ENCODE measurements around the gene EMP1.

The EMP1 gene

DNA sequence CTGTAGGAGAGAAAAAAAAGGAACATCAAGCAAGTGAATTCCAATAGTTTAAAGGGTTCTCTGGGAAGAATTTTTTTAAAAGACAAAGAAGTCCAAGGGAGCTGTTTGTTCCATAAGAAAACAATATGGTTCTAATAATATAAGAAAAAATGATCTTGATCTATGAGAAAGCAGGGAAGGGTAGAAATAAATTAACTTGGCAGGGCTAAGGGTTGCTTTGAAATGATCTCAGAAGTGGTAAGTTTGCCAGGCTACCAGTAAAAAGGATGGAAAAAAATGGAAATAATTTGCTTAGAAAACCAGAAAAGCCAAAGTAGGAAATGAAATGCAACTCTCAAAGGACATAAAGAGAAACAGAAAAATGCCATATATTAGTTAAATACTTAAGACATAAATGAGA is 41.7 kb upstream of the EMP1 start:
- TF ChIP-seq, protein P1, sequence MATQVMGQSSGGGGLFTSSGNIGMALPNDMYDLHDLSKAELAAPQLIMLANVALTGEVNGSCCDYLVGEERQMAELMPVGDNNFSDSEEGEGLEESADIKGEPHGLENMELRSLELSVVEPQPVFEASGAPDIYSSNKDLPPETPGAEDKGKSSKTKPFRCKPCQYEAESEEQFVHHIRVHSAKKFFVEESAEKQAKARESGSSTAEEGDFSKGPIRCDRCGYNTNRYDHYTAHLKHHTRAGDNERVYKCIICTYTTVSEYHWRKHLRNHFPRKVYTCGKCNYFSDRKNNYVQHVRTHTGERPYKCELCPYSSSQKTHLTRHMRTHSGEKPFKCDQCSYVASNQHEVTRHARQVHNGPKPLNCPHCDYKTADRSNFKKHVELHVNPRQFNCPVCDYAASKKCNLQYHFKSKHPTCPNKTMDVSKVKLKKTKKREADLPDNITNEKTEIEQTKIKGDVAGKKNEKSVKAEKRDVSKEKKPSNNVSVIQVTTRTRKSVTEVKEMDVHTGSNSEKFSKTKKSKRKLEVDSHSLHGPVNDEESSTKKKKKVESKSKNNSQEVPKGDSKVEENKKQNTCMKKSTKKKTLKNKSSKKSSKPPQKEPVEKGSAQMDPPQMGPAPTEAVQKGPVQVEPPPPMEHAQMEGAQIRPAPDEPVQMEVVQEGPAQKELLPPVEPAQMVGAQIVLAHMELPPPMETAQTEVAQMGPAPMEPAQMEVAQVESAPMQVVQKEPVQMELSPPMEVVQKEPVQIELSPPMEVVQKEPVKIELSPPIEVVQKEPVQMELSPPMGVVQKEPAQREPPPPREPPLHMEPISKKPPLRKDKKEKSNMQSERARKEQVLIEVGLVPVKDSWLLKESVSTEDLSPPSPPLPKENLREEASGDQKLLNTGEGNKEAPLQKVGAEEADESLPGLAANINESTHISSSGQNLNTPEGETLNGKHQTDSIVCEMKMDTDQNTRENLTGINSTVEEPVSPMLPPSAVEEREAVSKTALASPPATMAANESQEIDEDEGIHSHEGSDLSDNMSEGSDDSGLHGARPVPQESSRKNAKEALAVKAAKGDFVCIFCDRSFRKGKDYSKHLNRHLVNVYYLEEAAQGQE (IDR thresholded peaks at IDR 0.05; ENCODE audit: low read depth), result no peak
- TF ChIP-seq RAD21 (IDR thresholded peaks at IDR 0.05; ENCODE audit: low read depth), result no peak
- TF ChIP-seq EP300 (IDR thresholded peaks at IDR 0.05; ENCODE audit: borderline replicate concordance), result no peak
- TF ChIP-seq, protein P2, sequence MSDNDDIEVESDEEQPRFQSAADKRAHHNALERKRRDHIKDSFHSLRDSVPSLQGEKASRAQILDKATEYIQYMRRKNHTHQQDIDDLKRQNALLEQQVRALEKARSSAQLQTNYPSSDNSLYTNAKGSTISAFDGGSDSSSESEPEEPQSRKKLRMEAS (IDR thresholded peaks at IDR 0.05), result no peak
- TF ChIP-seq, protein P3, sequence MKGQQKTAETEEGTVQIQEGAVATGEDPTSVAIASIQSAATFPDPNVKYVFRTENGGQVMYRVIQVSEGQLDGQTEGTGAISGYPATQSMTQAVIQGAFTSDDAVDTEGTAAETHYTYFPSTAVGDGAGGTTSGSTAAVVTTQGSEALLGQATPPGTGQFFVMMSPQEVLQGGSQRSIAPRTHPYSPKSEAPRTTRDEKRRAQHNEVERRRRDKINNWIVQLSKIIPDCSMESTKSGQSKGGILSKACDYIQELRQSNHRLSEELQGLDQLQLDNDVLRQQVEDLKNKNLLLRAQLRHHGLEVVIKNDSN (IDR thresholded peaks at IDR 0.05), result no peak
- no peak for TF ChIP-seq FOXM1 (IDR thresholded peaks at IDR 0.05; ENCODE audit: borderline replicate concordance, low read depth)
- TF ChIP-seq EGR1 (IDR thresholded peaks at IDR 0.05), result no peak
- TF ChIP-seq ZBTB7A (IDR thresholded peaks at IDR 0.05; ENCODE audit: low read depth), result no peak
- TF ChIP-seq CREB1 (IDR thresholded peaks at IDR 0.05; ENCODE audit: low read depth), result no peak
- no peak for TF ChIP-seq TEAD4 (IDR thresholded peaks at IDR 0.05)
- no peak for TF ChIP-seq TAF1 (IDR thresholded peaks at IDR 0.05; ENCODE audit: low read depth)
- TF ChIP-seq TCF12 (IDR thresholded peaks at IDR 0.05; ENCODE audit: low read depth), result no peak
- TF ChIP-seq NFIC (IDR thresholded peaks at IDR 0.05), result no peak
- TF ChIP-seq YY1 (IDR thresholded peaks at IDR 0.05; ENCODE audit: low read depth), result no peak

DNA sequence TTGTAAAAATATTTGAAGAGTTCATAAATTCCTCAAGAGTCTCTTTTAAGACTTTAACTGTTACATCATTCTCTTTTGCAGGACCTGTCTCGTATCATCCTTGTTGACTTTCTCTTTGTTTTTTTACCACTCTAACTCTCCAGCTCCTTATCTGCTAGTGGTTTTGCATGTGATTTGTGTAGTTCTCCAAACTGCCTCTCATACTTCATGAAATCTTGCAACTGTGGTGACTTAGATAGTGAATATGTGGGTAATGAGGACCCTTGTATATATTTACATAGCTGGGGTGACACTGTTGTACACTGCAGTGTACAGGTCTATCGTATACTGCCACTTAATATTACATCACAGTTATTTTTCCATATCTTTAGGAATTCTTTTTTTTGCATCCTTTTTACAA is 40.2 kb upstream of the EMP1 start:
- TF ChIP-seq CREB1 (IDR thresholded peaks at IDR 0.05; ENCODE audit: low read depth) (no peak), YY1 (IDR thresholded peaks at IDR 0.05; ENCODE audit: low read depth) (no peak), RAD21 (IDR thresholded peaks at IDR 0.05; ENCODE audit: low read depth) (no peak), EP300 (IDR thresholded peaks at IDR 0.05; ENCODE audit: borderline replicate concordance) (no peak), NFIC (IDR thresholded peaks at IDR 0.05) (no peak)

DNA sequence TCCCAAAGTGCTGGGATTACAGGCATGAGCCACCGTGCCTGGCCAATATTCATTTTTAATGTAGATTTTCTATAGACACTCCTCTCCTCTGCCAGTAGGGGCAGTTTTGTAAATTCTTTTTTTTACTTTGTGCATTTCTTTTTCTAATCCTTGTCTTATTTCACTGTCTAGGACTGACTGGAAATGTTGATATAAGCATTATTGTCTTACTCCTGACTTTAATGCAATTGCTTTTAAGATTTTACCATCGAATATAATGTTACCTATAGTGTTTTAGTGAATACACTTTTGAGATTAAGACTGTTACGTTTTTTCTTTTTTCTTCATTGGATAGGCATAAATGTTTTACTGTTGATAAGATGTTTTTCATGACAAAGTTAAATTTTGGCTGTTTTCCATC is 35.4 kb upstream of the EMP1 start:
- no peak for TF ChIP-seq EGR1 (IDR thresholded peaks at IDR 0.05)
- TF ChIP-seq NFIC (IDR thresholded peaks at IDR 0.05), result no peak
- TF ChIP-seq TAF1 (IDR thresholded peaks at IDR 0.05; ENCODE audit: low read depth), result no peak
- TF ChIP-seq ZBTB7A (IDR thresholded peaks at IDR 0.05; ENCODE audit: low read depth), result no peak
- TF ChIP-seq FOXM1 (IDR thresholded peaks at IDR 0.05; ENCODE audit: borderline replicate concordance, low read depth), result no peak
- TF ChIP-seq TCF12 (IDR thresholded peaks at IDR 0.05; ENCODE audit: low read depth), result no peak
- 0 out of 2 replicates have a peak, but pooled peaks have one; percentile 27 for TF ChIP-seq RAD21 (IDR thresholded peaks at IDR 0.05; ENCODE audit: low read depth)
- TF ChIP-seq, protein P3 (IDR thresholded peaks at IDR 0.05), result no peak

DNA sequence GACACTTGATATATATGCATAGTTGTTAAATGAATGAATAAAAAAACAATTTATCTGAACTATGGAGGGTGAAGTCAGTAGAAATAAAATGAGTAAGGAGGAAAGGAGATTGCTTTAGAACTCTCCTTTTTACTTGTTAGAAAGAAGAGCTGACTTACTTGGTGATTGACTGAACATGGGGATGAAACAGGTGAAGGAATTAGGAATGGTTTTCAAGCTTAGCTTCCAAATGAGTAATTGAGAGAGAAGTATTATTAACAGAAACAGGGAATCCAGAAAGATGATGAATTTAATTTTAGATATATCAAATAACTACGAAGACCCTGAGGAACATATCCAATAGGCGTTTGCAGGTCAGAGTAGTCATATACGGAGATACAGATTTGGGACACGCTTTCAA is 33.6 kb upstream of the EMP1 start:
- TF ChIP-seq, protein P2 (IDR thresholded peaks at IDR 0.05), result no peak
- TF ChIP-seq EGR1 (IDR thresholded peaks at IDR 0.05) (no peak), CREB1 (IDR thresholded peaks at IDR 0.05; ENCODE audit: low read depth) (no peak), TEAD4 (IDR thresholded peaks at IDR 0.05) (no peak), ZBTB7A (IDR thresholded peaks at IDR 0.05; ENCODE audit: low read depth) (no peak), TAF1 (IDR thresholded peaks at IDR 0.05; ENCODE audit: low read depth) (no peak), RAD21 (IDR thresholded peaks at IDR 0.05; ENCODE audit: low read depth) (no peak), CEBPB (IDR thresholded peaks at IDR 0.05) (no peak), NFIC (IDR thresholded peaks at IDR 0.05) (no peak), TCF12 (IDR thresholded peaks at IDR 0.05; ENCODE audit: low read depth) (no peak), EP300 (IDR thresholded peaks at IDR 0.05; ENCODE audit: borderline replicate concordance) (no peak), YY1 (IDR thresholded peaks at IDR 0.05; ENCODE audit: low read depth) (no peak), FOXM1 (IDR thresholded peaks at IDR 0.05; ENCODE audit: borderline replicate concordance, low read depth) (no peak)
- TF ChIP-seq, protein P1 (IDR thresholded peaks at IDR 0.05; ENCODE audit: low read depth), result no peak
- TF ChIP-seq, protein P3 (IDR thresholded peaks at IDR 0.05), result no peak

DNA sequence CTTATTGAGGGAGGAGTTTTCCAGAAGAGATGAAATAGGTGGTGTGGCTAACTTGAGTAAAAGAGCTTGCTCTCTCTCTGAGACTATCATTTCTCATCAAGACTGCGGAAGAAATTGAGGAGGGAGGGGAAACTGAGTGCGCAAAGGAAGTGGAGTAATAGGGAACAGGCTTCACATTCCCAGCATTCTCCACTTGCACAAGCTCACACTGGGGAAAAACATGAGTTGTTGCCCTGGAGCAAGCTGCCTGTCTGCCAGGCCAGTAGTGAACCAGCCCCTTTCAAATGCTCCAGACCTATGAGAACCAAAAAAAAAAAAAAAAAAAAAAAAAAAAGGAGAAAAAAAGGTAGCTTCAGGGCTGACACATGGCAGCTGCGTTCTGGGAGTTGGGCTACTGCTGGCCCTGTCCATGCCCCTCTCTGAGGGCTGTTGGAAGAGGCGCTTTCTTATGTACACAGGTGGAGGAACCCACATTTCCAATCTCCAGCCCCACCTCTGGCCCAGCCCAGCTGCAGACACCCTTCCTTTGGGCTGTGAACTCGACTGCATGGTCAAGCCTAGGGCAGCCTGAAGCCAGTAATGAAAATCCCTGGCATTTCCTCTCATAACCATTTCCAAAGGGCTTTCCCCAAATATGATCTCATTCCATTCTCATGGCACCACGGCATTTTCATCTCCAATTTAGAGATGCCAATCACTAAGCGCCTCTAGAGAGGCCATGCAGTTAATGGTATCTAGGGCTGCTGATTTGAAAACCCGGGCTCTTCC is 32.5 kb upstream of the EMP1 start:
- TF ChIP-seq EGR1 (IDR thresholded peaks at IDR 0.05) (no peak), TAF1 (IDR thresholded peaks at IDR 0.05; ENCODE audit: low read depth) (no peak), ZBTB7A (IDR thresholded peaks at IDR 0.05; ENCODE audit: low read depth) (no peak), CREB1 (IDR thresholded peaks at IDR 0.05; ENCODE audit: low read depth) (no peak), FOXM1 (IDR thresholded peaks at IDR 0.05; ENCODE audit: borderline replicate concordance, low read depth) (no peak), TCF12 (IDR thresholded peaks at IDR 0.05; ENCODE audit: low read depth) (no peak), YY1 (IDR thresholded peaks at IDR 0.05; ENCODE audit: low read depth) (no peak), TEAD4 (IDR thresholded peaks at IDR 0.05) (no peak), NFIC (IDR thresholded peaks at IDR 0.05) (no peak), EP300 (IDR thresholded peaks at IDR 0.05; ENCODE audit: borderline replicate concordance) (no peak), CEBPB (IDR thresholded peaks at IDR 0.05) (no peak), RAD21 (IDR thresholded peaks at IDR 0.05; ENCODE audit: low read depth) (no peak)
- TF ChIP-seq, protein P2 (IDR thresholded peaks at IDR 0.05), result no peak
- TF ChIP-seq, protein P1 (IDR thresholded peaks at IDR 0.05; ENCODE audit: low read depth), result no peak
- TF ChIP-seq, protein P3 (IDR thresholded peaks at IDR 0.05), result no peak

Measured in Ishikawa (cell line).